GM20000 (cell line): ENCODE data around the gene ATE1.
A peak's percentile ranks its signal among the peaks of the same experiment; 100 is the strongest.

Experiments used
- DNase-seq: peaks from one replicate; pipeline ENCODE4 v3.0.0; 2012; ENCODE audit warnings: low spot score
- CTCF ChIP-seq: IDR thresholded peaks from 2 replicates; pipeline ENCODE4 v1.5.1; 2012; ENCODE audit warnings: mild to moderate bottlenecking, control low read depth; ENCODE audit errors: extremely low read depth, missing control alignments

Gene ATE1

GRCh38 chr10:121698336-121698735, 229.5 kb downstream of the ATE1 start:
- no peak for DNase-seq
- TF ChIP-seq CTCF = no peak

GRCh38 chr10:121696854-121697253, 231.0 kb downstream of the ATE1 start:
- DNase-seq = peak; percentile 25

DNA sequence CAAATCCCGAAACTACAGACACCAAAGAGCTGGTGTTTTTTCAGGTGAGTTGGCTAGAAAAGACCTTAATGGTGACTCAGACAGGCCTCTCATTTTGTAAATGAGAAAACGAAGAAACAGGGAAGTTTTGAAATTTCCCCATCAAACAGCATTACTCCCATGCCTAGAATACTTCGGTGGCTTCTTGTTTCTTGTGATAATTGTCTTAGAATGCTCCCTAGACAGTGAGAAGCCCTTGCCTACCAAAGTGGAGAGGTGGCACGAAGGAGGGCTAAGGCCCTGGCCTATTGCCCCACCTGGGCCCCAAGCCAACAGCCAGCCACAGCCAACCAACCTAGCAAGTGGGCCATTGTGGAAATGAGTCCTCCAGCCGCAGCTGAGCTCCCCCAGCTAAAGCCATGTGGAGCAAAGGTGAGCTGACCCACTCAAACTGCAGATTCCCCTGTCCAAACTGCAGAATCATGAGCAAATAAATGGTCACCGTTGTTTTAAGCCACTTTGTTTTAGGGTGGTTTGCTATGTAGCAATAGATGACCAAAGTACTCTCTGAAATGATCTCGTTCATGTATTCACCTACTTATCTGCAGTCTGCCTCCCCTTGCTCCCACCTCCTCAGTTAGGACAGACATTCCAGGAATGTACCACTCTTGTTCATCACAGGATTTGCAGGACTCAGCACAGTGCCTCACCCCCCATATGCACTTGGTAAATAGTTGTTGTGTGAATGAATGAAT, 231.9 kb downstream of the ATE1 start:
- DNase-seq = no peak
- TF ChIP-seq CTCF = no peak

More at GRCh38 chr10:121696854-121697253, 231.0 kb downstream of the ATE1 start:
- TF ChIP-seq CTCF = peak; percentile 22

GRCh38 chr10:121694966-121695643, 232.7 kb downstream of the ATE1 start:
- no peak for DNase-seq
- no peak for TF ChIP-seq CTCF

GRCh38 chr10:121694327-121694965, 233.4 kb downstream of the ATE1 start:
- TF ChIP-seq CTCF = no peak

GRCh38 chr10:121692626-121693025, 235.2 kb downstream of the ATE1 start:
- no peak for DNase-seq

More at GRCh38 chr10:121694327-121694965, 233.4 kb downstream of the ATE1 start:
- DNase-seq = no peak

More at GRCh38 chr10:121692626-121693025, 235.2 kb downstream of the ATE1 start:
- TF ChIP-seq CTCF = no peak
